T-helper 1 cell (primary cell): ENCODE data around the gene C2CD3.
A peak's percentile ranks its signal among the peaks of the same experiment; 100 is the strongest.
"Not testable (repeated sequence)": the region's sequence is repeated elsewhere in the genome, so short reads cannot be mapped to it uniquely, and the experiment has no call there.

Source experiments
- DNase-seq, 5 donors: peaks; one replicate each; pipeline ENCODE4 v3.0.0-alpha.2; 2012 to 2020

C2CD3 gene

DNA sequence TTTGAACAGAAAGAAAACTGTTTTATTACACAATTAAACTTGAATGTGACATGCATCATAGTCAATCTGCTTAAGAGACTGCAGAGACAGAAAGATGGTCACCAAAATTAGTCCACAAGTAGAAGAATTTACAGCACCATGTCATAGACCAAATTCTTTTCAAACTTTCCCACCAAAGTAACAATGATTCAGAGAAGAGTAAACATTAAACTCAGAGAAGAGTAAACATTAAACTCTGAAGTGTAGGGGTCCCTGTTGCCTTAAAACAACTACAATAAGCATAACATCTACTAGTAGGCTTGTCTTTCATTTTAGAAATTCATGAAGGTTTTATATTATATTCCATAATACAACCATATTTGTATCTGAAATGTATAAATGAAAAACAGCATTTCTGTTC, 104.1 kb downstream of the C2CD3 start:
- DNase-seq: not testable (repeated sequence)

DNA sequence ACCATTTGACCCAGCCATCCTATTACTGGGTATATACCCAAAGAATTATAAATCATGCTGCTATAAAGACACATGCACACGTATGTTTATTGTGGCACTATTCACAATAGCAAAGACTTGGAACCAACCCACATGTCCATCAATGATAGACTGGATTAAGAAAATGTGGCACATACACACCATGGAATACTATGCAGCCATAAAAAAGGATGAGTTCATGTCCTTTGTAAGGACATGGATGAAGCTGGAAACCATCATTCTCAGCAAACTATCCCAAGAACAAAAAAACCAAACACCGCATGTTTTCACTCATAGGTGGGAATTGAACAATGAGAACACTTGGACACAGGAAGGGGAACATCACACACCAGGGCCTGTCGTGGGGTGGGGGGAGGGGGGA, 105.3 kb downstream of the C2CD3 start:
- DNase-seq: not testable (repeated sequence)

DNA sequence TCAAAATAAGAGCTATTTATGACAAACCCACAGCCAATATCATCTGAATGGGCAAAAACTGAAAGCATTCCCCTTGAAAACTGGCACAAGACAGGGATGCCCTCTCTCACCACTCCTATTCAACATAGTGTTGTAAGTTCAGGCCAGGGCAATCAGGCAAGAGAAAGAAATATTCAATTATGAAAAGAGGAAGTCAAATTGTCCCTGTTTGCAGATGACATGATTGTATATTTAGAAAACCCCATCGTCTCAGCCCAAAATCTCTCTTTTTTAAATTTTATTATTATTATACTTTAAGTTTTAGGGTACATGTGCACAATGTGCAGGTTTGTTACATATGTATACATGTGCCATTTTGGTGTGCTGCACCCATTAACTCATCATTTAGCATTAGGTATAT, 107.2 kb downstream of the C2CD3 start:
- not testable (repeated sequence) for DNase-seq

DNA sequence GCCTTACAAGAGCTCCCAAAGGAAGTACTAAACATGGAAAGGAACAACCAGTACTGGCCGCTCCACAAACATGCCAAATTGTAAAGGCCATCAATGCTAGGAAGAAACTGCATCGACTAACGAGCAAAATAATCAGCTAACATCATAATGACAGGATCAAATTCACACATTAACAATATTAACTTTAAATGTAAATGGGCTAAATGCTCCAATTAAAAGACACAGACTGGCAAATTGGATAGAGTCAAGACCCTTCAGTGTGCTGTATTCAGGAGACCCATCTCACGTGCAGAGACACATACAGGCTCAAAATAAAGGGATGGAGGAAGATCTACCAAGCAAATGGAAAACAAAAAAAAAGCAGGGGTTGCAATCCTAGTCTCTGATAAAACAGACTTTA, 109.2 kb downstream of the C2CD3 start:
- not testable (repeated sequence) for DNase-seq

DNA sequence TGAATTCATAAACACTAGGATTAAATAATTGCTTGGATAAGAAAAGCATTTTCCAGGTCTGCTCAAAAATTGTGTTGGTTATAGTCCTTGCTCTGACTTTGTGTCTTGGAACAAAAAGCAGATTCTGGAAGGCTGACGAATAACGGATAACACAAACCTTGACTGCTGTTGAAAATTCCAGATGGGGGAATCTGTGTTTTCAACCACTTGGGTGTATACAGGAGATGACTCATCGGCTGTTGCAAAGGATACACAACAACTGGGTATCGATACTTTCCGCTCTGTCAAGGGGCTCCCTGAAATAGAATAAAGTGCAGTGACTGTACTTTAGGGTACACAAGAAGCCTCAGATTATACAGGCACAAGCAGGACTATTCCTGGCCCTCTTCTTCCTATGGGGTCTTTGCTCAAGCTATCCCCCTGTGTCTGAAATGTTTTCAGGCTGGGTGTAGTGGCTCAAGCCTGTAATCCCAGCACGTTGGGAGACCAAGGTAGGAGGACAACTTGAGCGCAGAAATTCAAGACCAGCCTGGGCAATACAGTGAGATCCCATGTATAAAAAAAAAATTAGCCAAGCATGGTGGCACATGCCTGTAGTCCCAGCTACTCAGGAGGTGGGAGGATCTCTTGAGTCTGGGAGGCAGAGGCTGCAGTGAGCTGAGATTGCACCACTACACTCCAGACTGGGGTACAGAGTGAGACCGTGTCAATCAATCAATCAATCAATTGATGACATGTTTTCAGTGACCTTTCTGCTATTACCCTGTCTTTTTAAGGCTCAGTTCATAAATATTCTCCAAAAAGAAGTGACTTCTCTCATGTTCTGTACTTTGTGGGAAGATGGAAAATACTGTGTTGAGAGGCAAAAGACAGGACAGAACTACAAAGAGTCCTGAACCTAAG, 113.3 kb downstream of the C2CD3 start:
- DNase-seq: no peak

DNA sequence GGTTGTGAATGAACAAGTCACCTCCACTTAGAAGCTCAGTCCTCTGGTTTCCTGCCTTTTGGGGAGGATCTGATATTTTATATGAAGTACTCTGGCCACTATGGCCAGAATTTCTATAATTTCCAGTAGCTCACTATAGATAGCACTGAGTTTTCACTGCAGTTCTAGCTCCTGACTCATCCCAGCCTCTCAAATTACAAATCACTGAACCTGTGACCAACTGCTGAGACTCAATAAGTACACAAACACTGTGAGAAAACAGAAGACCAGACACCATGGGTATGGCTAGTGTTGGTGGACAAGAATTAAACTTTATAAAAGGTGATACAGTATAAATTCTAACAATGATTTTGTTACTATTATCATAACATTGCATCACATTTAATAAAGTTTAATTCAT, 114.9 kb downstream of the C2CD3 start:
- no peak for DNase-seq

DNA sequence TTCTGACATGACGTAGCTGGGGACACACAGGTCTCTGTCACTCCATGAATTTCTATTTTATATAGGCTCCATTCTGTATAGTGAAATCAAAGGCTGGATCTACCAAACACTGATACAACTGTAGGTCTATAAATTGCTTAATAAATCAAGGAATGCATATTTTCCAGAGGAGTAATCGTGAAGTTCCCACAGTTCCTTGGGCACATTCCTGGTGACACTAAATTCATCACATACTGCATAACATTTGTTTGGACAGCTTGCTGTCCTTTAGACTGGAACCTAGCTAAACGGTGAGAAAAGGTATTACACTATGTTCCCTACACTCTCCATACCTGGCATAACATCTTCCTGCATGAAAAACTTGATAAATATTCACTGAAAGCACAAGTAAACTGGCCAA, 120.3 kb downstream of the C2CD3 start:
- no peak for DNase-seq

DNA sequence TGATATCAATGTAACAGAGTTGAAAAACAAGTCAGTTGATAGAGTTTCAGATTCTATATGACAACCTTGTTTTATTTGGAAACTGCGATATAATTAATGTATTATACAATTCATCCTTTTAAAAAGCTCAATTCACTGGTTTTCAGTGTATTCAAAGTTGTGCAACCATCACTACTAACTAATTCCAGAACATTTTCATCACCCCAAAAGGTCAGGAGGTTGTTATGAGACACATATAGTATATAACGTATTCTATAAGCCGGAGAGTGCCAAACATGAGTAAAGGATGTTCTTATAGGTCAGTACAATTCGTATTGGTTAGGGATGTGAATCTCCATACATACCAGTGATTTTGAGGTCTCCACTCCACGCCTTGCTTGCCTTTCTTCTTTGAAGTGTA, 121.8 kb downstream of the C2CD3 start:
- DNase-seq: no peak

DNA sequence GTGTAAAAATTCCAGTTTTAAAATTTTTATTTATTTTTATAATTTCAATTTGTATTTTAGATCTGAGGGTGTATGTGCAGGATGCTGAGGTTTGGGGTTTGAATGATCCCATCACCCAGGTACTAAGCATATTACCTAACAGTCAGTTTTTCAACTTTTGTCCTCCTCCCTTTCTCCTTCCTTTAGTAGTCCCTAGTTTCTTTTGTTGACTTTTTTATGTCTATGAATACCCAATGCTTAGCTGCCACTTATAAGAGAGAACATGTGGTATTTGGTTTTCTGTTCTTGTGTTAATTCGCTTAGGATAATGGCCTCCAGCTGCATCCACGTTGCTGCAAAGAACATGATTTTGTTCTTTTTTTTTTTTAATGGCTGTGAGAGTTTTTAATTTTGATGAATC, 126.3 kb downstream of the C2CD3 start:
- no peak for DNase-seq

DNA sequence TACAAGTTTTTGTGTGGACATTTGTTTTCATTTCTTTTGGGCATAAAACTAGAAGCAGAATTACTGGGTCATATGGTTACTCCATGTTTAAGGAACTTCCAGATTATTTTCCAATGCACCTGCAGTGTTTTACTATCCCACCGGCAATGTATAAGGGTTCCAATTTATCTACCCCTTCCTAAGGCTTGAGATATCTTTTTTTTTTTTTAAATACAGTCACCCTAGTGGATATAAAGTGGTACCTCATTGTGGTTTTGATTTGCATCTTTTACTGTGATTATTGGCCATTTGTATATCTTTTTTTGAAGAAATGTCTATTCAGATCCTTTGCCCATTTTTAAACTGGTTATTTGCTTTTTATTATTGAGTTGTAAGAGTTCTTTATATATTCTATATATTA, 127.4 kb downstream of the C2CD3 start:
- no peak for DNase-seq

DNA sequence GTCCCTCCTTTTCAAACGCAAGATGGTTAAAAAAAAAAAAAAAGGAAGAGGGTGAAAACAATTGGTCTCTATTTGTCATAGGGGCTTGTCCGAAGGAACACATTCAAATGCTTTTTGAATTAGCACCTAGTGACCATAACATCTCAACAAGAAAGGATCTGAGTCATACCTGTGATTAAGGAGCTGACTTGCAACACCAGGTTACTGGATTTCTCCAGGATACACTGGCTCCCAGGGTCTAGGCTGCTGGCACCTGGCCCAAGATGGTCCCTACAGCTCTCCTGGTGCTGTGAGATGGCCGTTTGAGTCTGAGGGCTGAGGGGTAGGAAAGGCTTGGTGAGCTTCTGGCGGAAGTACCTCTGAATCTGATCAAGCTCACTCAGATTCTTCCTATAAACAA, 133.5 kb downstream of the C2CD3 start:
- no peak for DNase-seq

DNA sequence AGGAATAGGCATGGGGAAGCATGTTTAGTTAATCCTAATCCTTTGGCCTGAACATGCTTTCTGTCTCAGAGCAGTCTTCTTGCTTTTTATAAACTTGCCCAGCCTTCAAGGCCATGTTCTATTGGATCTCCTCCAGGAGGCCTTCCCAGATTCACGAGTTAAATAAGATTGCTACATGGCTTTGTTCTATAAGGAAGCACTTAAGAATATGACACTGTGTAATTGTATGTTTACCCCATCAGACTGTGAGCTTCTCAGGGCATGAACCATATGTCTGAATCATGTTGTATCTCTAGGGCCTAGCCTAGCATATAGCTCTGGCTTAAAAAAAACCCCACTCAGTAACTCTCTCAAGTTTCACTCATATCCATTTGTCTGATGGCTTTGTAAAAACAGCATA, 135.5 kb downstream of the C2CD3 start:
- DNase-seq: no peak

DNA sequence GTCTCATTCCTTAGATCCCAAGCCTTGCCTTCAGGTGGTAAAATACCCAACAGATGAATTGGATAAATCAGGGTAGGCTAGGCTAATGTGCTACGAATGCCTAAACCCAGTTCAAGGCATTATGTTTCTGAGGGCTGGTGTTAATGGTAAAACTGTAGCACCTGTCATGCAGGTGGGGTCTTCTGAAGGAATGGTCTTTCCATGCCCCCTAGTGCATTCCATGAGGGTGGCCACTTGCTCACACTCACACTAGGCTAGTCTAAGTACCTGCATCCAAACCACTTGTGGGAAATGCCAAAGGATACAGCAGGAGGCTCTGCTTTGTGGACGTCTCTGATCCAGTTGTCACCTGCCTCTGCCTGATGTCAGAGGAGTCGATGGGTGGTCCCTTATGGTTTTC, 137.8 kb downstream of the C2CD3 start:
- no peak for DNase-seq

DNA sequence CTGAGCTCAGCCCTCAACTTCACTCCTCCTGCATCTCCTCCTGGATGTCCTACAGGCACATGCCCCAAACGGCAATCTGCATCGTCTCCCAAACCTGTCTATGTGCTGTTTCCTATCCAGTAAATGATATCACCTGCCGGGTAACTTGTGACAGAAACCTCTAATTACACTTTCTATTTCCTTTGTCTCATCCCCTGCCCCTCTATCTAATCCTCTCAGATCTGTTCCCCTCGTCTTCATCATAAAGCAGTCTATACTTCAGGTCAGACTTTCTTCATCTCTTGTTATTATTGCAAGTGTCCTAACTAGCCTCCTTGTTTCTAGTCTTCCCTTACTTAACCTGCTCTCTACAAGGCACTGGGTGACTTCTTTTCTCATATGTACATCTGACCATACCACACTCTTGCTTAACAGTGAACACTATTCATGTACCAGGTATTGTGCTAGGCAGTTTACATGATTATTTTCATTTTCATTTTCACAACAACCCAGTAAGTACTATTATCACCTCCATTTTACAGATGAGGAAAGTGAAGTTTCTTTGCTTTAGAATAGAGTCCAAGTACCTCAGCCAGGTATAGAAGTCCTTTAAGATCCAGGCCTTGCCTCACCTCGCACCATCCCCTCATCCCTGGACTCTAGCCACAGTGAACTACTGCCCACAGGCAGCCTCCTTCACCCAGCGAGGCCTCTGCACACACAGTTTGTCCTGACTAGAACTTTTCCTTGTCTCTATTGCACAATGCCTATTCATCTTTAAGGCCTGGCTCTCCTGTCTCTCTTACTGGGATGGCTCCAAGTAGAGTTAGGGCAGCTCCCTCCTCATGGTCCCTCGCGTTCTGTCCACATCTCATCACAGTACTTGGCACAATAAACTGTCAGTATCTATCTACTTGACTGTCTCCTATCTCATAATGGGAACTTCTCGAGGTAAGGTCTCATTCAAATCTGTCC, 139.8 kb downstream of the C2CD3 start:
- DNase-seq: peak in 1 of 5 donors; percentile 70

DNA sequence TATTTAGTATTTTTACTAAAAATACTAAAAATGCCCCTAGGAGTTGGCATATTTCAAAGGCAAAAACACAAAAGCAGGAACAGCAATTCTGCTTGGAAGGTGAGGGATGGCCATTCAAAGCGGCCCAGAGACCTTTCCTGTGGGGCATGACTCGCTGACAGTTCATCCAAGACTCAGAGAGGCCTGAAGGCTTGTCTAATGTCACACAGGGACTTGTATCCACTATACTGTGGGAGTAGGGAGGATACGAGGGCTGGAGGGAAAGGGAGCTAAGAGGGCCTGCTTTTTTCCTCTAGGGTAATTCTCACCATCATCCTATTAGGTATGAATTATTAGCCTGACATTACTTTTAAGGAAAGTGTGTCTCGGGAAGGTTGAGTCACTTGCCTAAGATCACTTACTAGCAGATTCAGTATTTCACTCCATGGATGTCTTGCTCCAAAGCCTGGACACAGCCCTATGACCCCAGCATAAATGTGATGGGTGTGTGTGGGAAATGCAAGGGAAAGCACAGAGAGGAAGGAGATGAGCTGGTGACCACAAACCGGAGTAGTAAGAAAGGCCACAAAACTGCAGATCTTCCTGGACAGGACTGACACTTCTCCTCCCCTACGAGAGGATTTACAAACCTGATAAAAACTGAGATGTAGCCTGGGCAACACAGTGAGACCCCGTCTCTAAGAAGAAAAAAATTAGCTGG, 145.2 kb downstream of the C2CD3 start:
- DNase-seq: peak in 1 of 5 donors; percentile 48

DNA sequence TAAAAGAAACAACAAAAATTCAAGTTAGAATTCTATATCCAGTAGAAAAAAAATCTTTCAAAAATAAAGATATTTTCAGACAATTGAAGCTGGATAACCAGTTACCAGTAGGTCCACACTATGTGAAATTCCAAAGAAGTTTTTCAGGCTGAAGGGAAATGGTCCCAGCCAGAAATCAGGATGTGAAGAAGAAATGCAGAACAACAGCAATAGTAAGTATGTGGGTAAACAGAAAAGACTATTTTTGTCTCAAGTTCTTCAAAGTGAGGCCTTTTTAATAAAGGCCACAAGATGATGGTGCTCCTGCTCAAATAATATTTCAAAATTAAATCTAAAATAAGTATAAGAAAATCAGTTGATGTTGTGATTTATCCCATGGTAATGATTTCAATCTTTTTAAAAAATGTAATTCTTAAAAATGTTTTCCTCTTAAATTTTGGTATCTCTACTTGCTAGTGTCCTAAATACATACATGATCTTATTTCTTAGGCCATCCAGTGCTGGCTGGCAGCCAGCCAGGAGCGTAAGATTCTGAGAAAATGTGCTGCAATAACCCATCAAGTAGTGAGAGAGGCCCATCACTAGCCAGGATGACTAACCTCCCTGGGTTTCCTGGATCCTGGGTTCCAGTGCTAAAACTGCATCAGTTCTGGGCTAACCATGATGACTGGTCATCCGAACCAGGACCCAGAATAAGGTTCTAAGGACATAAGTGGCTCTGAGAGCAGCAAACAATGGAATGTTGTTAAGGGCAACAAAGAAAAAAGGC, 146.4 kb downstream of the C2CD3 start:
- peak in 1 of 5 donors; percentile 82 for DNase-seq

DNA sequence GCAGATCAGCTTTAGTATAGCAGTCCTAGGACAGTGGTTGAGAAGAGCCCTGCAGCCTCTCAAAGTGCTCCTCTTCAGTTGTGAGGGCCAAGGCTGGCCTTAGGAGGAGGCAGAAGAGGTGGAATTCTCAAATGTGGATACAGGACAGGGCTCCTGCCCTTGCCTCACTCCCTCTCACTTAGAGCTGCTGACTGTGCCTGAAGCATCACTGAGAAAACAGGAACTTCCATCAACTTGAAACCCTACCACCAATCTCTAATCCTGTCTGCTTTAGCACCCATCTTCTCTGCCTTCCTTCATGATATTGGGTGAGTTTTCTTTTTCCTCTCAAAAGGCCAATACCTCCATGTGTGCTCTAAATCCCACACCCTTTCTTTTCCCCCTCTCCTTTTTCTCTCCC, 147.5 kb downstream of the C2CD3 start:
- DNase-seq: no peak

DNA sequence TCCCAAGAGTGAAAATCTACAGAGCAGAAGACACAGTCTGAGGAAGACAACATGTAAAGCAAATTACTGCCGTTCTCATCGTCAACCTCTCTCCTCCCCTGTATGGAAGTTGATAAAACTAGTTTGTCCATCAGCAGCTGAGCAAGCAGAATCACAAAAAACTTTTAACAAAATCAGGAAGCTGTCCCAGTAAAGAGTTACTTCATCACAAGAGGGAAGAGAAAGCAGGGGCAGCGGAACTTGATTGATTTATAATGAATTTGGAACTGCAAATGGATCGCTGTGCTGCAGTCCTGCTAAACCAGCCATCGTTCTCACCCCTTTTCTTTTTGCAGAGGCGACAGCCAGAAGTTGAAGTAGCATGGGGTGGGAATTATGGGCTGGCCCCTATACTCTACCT, 148.3 kb downstream of the C2CD3 start:
- DNase-seq: no peak

DNA sequence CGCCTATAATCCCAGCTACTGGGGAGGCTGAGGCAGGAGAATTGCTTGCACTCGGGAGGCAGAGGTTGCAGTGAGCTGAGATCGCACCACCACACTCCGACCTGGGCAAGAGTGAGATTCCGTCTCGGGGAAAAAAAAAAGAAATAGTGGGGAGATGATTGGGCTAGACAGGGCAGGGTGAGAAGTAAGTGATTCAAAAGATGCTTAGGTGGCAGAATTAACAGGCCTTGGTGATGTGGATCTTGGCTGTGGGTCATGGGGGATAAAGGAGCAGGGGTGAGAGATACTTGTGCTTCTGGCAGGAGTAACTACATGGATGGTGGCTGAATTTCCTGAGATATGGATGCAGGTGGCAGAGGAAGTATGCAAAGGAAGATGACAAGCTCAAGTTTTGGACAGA, 148.8 kb downstream of the C2CD3 start:
- no peak for DNase-seq

DNA sequence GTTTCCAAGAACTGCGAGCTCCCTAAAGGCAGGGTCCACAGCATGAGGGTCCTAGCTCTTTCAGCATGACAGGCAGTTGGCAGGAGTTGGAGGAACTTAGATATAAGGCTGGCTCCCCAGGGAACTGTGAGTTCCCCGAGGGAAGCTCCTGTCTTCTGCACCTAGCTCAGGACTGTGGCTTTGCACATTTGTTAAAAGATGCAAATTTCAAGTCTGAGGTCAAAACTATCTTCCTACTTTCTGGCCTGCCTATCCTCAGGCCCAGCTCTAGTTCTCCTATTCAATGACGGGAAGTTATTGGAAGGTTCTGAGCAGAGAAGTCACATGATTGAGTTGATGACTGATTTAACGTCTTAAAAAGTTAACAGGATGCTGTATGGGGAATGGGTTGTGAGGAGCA, 150.3 kb downstream of the C2CD3 start:
- DNase-seq: no peak

DNA sequence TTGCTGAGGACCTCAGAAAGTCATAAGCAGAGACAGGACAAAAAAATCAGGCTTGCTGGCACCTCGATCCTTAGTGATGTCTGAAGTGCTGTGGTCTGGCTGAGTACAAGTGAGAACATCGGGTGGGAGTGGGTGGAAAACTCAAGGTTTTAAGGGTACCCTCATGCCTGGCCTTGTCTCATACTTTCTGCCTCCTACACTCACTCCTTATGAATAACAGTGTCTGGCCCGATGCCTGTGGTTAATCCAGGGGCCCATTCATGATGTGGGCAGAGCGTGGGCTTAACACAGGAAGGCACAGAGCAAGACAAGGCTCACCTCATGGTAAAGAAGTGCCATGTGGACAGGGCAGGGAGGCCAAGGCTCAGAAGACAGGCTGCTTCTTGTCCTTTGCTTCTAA, 150.9 kb downstream of the C2CD3 start:
- DNase-seq: peak in 1 of 5 donors; percentile 50

DNA sequence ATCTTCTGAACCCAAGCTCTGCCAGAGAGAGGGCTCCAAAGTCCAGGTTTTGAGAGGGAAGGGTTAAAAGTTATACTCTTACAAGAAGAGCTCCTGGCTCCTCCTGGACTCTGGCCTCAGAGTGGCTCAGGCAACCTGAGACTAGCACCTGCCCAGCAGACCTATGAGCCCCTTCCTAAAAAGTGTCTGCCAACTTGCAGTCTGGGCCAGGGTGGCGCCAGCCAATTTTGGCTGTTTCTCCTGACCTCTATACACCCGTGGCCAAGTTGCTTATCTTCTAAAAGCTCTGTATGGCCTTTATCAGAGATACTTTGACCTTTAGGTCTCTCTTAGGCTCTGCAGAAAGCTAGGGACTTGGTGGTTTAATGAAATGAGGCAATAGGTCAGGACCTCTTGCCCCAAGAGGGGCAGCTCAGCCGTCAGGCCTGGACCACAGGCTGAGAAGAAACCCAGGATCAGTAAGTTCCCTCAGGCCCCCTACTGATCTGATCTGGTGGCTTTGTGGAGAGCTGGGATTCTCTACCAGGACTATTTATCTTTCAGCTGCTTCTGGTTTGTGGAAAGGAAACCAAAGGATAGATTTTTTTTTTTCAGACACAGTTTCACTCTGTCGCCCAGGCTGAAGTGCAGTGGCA, 151.6 kb downstream of the C2CD3 start:
- no peak for DNase-seq
